DMS53 treated with DMSO at 0.1 percent for 48 hours (cell line): ENCODE measurements around the gene EIF4B.

ENCODE experiments used
- DNase-seq: peaks from one replicate; lab custom pipeline; 2025; ENCODE audit not compliant: unreplicated experiment; lab: John Stamatoyannopoulos, UW

Gene EIF4B

GRCh38 chr12:53044896-53045695, 38.8 kb downstream of the EIF4B start:
- no peak for DNase-seq

GRCh38 chr12:53045696-53046045, 39.4 kb downstream of the EIF4B start:
- DNase-seq, result no peak

- peak; percentile 71 for DNase-seq
These were observed 40.5 kb downstream of the EIF4B start for GRCh38 chr12:53046655-53047220.

DNA sequence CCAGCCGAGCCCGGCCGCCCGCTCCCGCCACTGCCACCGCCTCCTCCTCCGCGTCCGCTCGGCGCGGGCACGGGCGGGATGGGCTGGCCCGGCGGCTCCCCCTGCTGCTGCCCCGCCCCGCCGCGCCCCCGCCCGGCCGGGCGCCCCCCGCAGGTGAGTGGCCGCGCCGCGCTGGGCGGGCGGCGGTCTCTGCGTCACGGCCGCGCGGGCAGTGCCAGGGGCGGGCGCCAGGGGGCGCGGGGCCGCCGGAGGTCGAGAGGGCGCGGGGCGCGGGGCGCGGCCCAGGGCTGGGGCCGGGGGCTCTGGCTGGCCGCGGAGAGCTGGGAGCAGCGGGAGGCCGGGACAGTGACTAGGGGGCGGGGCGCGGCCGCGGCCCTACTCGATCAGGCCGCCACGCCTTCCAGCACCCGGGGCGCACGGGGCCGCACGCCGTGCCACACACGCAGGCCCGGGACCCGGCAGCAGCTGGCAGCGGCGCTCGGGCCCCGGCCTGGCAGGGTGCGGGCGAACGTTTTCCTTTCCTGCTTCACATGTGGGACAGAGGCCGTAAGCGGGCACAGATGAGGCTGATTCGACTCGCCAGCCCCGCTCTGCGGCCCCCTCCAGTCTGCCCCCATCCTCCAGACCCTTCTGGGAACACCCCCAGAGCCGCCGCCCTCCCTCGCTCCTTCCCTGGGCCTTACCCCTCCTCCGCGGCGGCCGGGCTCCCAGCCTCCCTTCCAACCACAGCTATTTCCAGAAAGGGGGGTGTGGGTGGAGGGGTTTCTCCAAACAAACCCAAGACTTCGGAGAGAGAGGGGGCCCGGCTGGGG, 41.2 kb downstream of the EIF4B start:
- peak; percentile 71 for DNase-seq

DNA sequence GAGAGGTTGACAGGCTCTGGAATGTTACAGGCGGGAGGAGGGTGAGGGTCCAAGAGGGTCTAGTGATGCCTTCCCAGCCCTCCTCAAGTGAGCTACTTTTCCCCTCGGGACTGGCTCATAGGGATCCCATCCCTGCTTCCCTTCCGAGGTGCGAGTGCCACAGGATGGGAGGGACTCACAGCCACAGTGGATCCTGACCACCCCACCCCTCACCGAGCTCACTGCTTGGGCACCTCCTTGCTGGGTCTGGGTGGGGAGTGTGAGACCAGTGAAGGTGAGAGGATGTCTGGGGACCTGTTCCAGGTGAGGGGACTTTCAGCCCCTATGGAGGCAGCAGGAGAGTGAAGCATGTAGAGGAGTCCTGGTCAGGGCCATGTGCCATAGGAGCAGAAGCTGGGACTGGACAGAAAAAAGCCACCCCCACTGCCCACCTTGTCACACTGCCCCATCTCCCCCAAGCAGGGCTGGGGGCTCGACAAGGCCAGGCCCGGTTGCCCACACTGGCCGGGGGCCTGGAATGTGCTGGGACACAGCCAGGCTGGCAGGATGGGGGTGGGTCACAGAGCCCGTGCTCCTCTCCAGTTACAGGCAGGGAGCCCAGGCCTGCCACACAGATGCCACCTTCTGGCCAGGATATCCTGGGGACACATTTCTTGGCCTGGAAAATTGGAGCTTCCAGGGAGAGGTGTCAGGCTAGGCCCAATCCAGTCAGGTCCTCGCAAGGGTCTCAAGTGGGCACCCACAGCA, 42.0 kb downstream of the EIF4B start:
- DNase-seq, result peak; percentile 51

DNA sequence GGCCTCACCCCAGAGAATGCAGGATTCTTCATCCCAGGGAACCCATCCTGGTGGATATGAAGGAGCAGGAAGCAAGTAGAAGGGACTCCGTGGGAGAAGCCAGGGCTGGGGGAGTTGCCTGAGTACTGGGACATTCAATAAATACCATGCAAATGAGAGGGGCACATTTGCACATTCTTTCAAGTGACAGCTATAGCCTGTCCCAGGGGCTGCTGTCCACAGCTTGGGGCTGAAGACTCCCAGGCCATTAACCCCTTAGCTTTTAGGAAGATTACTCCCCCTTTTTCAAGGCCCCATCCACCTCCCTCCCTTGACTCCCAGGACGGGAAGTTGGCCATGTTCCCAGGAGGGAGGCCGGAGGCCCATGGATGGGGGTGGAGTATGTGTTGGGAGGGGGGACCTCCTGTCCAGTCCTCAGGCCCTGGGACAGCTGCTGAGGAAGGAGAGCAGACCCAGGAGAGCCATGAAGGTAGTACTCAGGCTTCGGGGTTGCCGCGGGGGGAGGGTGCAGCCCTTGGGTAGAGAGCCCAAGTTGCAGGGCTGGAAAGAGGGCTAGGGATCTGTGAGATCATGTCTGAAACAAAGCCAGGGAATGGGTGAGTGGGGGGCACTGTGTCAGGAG, 42.6 kb downstream of the EIF4B start:
- no peak for DNase-seq

- peak; percentile 20 for DNase-seq
These were observed 43.5 kb downstream of the EIF4B start, which contains the start of gene TNS2 for GRCh38 chr12:53049571-53050318. Gene TNS2, plus strand, starts transcription at chr12:53050065. Its CDS starts 121 bp downstream, at chr12:53050186.

DNA sequence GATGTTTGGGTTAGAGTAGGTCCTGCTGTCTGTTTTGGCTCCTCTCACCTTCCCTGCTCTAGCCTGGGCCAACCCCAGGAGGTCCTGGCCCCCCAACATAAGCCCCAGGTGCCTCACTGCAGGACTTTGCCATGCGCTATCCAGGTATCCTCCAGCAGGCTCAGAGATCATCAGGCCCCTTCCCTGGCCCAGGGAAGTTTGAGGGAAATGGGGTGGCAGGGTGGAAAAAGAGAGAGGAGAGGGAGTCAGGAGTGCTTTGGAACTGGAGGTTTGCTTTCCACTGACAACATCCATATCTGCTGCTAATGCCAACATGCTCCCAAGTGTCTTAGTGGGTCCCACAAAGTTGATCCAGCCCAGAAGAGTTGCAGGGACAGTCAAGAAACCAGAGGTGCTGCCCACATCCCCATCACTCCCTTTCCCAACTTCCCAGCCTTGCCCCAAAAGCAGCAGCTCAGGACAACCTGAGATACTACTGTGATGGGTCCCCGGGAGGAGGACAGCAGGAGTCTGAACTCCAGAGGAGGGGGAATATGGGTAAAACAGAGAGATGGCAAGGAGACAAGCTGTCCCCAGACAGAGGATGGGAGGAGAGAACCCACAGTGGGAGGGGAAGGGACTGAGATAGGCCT, 44.3 kb downstream of the EIF4B start:
- no peak for DNase-seq

GRCh38 chr12:53051058-53051880, 45.0 kb downstream of the EIF4B start:
- DNase-seq, result no peak

- DNase-seq, result no peak
These were observed 45.7 kb downstream of the EIF4B start for GRCh38 chr12:53051881-53052412.

DNA sequence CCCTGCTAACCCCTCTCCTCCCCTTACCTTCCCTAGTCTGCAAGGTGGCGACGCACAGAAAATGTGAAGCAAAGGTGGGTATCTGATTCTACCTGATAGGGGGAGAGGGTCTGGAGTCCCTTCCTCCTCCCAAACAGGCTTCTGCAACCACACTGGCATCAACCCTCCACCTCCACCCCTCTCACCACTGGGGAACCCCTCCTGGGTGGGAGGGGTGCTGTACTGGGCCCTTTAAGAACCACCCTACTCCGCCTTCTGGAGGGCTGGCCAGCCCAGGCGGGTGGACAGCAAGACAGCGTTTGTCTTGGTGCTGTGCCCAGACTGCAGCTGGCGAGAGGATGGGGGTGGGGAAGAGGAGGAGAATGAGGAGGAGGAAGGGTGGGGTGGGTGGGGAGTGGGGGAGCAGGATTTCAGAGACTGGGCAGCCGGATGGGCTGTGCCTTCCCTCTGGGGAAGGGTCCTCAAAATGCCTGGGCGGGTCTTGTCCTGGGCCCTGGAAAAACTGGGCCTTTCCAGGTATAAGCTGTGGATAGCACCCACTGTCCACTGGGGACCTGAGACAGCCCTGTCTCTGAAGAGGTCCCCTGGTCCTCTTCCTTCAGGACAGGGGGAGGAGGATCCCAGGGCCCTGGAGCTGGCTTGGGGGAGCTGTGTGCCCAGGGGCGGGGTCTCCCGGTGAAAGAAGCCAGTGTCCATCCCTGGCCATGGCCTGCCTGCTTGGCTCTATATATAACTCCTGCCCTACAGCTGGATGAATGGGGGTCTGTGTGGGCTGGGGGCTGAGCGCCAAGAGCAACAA, 46.4 kb downstream of the EIF4B start:
- no peak for DNase-seq

- DNase-seq, result peak; percentile 77
These were observed 47.2 kb downstream of the EIF4B start for GRCh38 chr12:53053218-53054111.

GRCh38 chr12:53054112-53054878, 48.0 kb downstream of the EIF4B start:
- DNase-seq, result peak; percentile 95

DNA sequence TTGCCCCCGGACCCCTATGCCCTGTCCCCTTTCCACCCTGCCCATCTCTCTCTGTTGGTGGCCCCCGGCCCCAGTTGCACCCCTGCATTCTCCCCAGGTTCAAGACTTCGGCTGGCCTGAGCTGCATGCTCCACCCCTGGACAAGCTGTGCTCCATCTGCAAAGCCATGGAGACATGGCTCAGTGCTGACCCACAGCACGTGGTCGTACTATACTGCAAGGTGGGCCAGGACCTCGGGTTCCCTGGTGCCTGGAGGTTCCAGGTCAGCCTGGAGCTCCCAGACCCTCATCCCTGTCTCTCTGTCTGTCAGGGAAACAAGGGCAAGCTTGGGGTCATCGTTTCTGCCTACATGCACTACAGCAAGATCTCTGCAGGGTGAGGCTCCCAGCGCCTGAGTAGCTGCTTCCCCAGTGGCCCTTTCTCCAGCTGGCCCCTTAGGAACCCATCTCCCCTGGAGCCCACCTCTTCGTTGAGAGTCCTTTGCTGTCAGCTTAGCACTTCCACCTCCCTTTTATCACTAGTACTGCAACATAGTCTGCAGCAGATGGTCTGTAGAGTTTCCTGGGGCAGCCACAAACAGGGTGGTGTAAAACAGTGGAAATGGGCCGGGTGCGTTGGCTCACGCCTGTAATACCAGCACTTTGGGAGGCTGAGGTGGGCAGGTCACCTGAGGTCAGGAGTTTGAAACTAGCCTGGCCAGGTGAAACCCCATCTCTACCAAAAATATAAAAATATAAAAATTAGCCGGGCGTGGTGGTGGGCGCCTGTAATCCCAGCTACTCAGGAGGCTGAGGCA, 49.4 kb downstream of the EIF4B start:
- DNase-seq, result no peak

- no peak for DNase-seq
These were observed 50.0 kb downstream of the EIF4B start for GRCh38 chr12:53056296-53056695.
